CD4-positive, alpha-beta T cell treated with Interferon alpha-2 for 1 hour (primary cell): ENCODE measurements around the gene SAP25.
"Not testable (repeated sequence)": the region's sequence is repeated elsewhere in the genome, so short reads cannot be mapped to it uniquely, and the experiment has no call there.

ENCODE experiments used
- DNase-seq, 2 donors: peaks; one replicate each; pipeline ENCODE4 v3.0.0-alpha.2; 2020 to 2022

SAP25 gene

DNA sequence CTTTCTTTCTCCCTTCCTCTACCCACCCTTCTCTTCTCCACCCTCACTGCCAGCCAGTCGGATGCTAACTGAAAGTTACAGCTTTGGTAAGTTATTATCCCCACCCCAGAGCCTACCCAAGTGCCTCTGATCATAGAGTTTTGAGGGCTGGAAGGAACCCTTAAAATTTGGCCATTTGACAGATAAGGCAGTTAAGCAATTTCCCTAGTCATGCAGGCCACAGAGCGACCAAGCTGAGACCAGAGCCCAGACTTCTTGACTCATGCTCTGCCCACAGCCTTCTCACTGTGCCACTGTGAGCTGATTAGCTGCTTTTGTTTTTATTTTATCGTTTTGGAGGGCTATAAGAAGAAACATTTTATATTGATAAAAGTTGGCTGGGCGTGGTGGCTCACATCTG, 17.2 kb downstream of the SAP25 start:
- DNase-seq = no peak

DNA sequence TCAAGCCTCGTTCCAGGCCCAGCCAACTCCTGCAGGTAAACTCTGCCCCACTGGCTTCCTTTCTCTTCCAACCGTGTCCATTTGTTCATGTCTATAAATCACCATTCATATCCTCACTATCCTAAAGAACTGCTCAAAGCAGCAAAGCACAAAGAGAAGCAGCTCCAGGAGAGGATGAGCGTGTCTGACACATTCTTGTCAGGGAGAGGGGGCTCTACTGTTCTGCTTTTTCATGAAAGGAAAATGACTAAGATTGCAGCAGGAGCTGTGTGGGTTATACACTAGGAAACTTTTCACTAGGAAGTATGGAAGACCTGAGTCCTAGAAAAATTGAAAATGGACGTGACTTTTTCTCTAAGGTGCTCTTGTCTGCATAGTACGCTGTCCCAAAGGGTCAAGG, 18.0 kb downstream of the SAP25 start:
- DNase-seq = no peak

- DNase-seq = no peak
Observed at GRCh38 chr7:100553032-100553431, 20.7 kb downstream of the SAP25 start.

- no peak for DNase-seq
Observed at GRCh38 chr7:100552532-100552931, 21.2 kb downstream of the SAP25 start.

- not testable (repeated sequence) for DNase-seq
Observed at GRCh38 chr7:100548446-100548845, 25.3 kb downstream of the SAP25 start.

DNA sequence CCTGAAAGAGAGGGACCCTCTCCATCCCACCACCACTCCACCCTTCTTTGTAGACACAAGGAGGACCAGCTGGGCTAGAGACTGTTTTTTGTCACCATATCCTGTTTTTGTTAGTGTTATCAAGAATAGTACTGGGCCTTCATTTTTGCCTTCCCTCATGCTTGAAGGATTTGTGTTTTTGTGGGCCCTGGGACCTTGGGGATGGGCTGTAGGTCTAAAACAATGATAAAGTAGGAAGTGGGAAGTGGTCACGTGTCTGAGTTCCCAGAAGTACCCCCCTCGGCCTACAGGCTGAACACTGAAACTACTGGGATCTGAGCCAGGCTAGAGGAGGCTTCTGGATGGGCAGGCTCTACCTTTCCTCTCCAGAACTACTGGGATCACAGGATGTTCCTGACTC, 25.8 kb downstream of the SAP25 start:
- DNase-seq = no peak

DNA sequence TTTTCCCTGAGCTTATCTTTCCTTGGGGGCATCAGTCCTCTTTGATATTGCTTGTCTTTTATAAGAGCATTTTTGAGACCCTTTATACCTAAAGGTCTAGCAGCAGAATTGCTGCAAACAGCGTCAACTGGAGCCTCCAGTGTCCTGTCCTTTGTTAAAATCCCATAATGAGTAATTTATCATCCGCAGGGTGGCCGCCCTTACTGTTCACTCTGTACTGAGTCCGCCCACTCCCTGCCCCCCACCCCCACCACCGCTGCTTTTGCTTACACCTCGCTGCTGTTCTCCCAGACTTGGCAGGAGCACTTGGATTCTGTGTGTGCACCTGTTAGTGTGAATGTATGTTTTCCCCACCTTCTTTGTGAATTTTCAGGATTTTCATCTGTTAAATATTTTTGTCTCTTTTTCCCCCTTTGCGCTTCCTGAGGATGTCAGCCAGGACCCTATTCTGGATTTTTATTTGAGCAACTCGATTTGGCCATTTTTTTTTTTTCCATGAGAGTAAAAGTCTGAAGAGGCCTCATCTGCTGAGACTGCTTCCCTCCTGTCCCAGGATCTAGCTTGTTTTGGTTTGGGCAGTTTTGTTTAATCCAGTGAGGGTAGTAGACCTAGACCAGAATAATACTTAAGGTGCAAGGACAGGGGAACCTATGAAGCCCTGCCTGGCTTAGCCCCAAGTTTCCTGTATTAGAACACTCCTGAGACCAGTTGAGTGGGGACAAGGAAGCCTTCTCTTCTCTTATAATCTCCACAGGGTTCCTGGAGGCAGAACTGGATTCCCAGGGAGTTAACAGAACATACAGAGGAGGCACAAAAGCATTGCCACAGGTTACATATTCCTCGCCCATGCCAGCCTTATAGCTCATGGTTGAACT, 26.5 kb downstream of the SAP25 start:
- no peak for DNase-seq

DNA sequence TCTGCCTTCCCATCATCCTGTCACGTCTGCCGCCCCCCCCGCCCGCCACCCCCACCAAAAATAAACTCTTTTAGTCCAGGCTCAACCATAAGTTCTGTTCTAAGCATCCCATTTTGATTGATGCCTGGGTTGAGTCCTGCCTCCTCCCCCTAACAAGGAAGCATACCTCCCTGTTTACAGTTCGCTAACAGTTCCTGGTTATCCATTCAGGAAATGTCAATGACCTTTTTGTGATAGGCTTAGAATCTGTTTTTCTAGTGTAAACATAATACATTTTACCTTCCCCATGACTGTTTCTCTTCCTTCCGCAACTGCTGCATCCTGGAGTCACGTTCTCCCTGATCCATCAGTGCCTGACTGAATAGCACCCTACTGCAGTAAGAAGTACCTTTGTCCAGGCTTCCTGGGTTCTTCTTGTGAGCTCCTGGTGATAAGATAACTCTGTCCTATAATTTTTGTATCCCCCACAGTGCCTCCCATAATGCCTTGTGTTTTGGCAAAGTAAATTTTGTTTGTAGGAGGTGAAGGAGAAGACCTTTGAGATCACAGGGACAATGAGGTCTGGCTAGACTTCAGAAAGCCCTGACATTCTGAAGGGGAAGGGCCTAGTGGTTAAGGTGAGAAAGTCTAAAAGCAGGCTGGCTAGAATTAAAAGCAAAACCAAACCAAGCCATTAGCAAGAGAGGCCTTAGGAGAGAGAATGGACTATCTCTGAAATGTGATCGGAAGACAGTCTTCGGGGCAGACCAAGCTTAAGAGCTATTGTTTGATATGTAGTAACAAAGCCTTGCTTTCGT, 27.4 kb downstream of the SAP25 start:
- DNase-seq = peak in 1 of 2 donors; percentile 73

DNA sequence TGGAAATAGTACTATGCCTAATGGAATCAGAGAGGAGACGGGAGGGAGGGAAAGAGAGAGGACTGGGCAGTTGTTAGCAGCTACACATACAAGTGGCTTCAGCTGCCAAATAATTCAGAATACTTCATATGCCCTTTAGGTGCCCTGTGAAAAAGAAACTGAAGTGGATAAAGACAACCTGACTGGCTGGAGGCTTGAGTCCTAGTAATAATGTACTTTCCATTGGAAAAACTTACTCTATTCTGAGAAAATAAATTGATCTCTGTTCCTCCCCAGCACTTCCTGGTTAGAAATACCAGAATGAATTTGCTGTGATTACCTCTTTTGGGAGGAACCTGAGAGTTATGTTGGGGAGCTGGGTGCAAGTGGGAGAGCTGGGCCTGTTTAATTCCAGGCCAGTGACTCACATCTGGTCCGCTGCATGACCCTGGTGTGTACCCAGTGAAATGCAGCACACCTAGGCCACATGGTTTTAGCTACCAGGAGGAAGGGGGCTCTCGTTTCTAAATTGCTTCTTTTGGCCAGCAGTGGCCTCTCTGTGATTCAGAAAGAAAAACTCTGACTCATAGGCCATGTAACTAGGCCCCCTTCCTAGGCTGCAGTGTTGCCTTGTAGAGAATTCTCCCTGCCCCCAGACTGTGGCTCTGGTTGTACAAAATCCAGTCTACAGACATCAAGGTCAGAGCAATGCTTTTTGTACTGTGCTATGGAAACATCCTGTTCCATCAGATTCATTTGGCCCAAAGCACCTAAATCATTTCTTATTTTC, 28.2 kb downstream of the SAP25 start:
- DNase-seq = peak in 1 of 2 donors; percentile 42

DNA sequence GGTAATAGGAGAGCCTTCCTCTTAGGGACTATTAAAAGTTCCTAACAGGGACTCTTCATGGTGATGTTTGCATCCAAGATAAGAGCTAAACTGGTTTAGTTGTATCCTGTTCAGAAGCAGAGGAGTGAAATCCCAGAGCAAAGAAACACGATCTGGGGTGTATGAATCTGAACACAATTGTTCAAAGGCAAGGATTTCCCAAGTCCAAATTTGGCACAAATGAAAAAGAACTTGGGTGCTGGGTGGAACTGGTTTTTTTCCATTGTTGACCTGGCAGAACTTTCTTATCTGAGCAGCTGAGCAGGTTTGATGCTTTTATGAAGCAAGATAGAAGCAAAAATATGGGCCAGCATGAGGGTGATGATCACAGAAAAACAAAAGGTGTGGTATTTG, 28.7 kb downstream of the SAP25 start:
- DNase-seq = no peak

GRCh38 chr7:100544386-100544785, 29.3 kb downstream of the SAP25 start:
- DNase-seq = peak in 1 of 2 donors; percentile 11

- no peak for DNase-seq
Observed at GRCh38 chr7:100543586-100543985, 30.1 kb downstream of the SAP25 start.

GRCh38 chr7:100541309-100541708, 32.4 kb downstream of the SAP25 start:
- not testable (repeated sequence) for DNase-seq

GRCh38 chr7:100540073-100540723, 33.5 kb downstream of the SAP25 start:
- DNase-seq = no peak

- no peak for DNase-seq
Observed at GRCh38 chr7:100539436-100540006, 34.2 kb downstream of the SAP25 start.

GRCh38 chr7:100538654-100539435, 34.9 kb downstream of the SAP25 start, which contains the start of gene AGFG2:
Gene AGFG2, plus strand, starts transcription at chr7:100539203. Its CDS starts 144 bp downstream, at chr7:100539347.
- peak; percentile 100 for DNase-seq

DNA sequence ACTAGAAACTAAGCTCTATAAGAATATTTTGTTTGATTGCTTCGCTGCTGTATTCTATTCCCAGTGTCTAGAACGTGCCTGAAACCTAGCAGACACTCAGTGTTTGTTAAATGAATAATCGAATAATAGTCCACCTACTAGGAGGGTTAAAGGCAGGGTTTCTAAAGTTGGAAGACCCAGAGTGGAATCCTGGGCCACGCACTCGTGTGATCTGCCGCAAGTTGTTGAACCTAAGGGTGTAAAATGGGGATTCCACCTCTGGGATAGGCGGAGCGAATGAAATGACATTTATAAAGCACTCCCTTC, 35.4 kb downstream of the SAP25 start:
- no peak for DNase-seq

- DNase-seq = not testable (repeated sequence)
Observed at GRCh38 chr7:100536695-100537094, 37.0 kb downstream of the SAP25 start.

GRCh38 chr7:100535982-100536381, 37.7 kb downstream of the SAP25 start:
- DNase-seq = not testable (repeated sequence)

DNA sequence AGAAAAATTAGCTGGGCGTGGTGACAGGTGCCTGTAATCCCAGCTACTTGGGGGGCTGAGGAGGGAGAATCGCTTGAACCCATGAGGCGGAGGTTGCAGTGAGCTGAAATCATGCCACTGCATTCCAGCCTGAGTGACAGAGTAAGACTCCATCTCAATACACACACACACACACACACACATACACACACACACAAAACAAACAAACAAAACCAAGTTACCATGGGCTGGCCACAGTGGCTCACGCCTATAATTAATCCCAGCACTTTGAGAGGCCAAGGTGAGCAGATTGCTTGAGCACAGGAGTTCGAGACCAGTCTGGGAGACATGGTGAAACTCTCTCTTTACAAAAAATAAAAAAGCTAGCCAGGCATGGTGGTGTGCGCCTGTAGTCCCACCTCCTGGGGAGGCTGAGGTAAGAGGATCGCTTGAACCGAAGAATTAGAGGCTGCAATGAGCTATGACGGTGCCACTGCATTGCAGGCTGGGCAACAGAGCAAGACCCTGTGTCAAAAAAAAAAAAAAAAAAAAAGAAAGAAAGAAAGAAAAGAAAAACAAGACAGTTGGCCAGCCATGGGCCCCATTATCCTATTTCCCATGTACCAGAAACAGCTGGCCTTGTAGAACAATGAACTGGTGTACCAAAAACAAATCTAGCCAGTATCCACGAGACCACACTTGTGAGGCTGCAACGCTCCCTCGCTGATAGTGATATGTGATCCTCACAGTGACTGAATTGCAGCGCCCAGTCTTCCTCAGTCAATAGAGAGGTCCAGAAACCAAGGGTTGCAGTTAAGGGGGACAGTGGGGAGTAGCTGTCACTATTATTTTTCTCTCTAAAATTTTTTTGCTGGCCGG, 41.3 kb downstream of the SAP25 start:
- DNase-seq = no peak
